Activated B cell treated with CpG ODN at 0.5 μM for 24 hours (primary cell): ENCODE results near the gene PDE7B. TPM values are rescaled to one million over a fixed set of nuclear protein-coding genes. Genes with fewer than 3 reads are reported as not detected.

Experiments used
- ATAC-seq: fragments of 200-7000 bp; cut with Tn5 transposase; one replicate; pipeline ENCODE4 v1.10.0; 2021; ENCODE audit warnings: low read depth, mild to moderate bottlenecking, moderate library complexity
- CTCF ChIA-PET: fragments of 350-600 bp; sonication (Branson Sonifier 250); formaldehyde crosslinking; loops from one replicate; lab custom pipeline; 2021; ENCODE audit warnings: antibody characterized with exemption; lab: Charles Lee
- POLR2A ChIA-PET: fragments of 350-600 bp; sonication (Branson Sonifier 250); formaldehyde crosslinking; loops from one replicate; lab custom pipeline; 2021; ENCODE audit warnings: antibody characterized with exemption; lab: Charles Lee
- DNase-seq: peaks from one replicate; pipeline ENCODE4 v3.0.0; 2022
- H3K27ac Mint-ChIP-seq: one replicate; pipeline ENCODE4 v1.8.0; 2020; ENCODE audit warnings: mixed read lengths
- H3K27me3 Mint-ChIP-seq: one replicate; pipeline ENCODE4 v1.8.0; 2021; ENCODE audit warnings: mixed read lengths
- H3K36me3 Mint-ChIP-seq: one replicate; pipeline ENCODE4 v1.8.0; 2021; ENCODE audit warnings: low read depth, mixed read lengths
- H3K4me1 Mint-ChIP-seq: one replicate; pipeline ENCODE4 v1.8.0; 2021; ENCODE audit warnings: mixed read lengths
- H3K4me3 Mint-ChIP-seq: one replicate; pipeline ENCODE4 v1.8.0; 2020; ENCODE audit warnings: mild to moderate bottlenecking, mixed read lengths
- H3K9me3 Mint-ChIP-seq: one replicate; pipeline ENCODE4 v1.8.0; 2020; ENCODE audit warnings: mixed read lengths
- intact Hi-C: fragments of 100-400 bp; cut with micrococcal nuclease; formaldehyde crosslinking; loops from one replicate; pipeline ENCODE4 v1.15.1; 2024
- total RNA-seq: library from RNA; stranded (reverse); gene quantifications from 2 replicates; pipeline ENCODE4 v1.2.3, GENCODE V29; 2022
- TF ChIP-seq, protein P1 (sequence below): fragments of 200-600 bp; IDR thresholded peaks from one replicate; pipeline ENCODE4 v1.8.0; 2022; ENCODE audit warnings: antibody characterized with exemption, mild to moderate bottlenecking

The PDE7B gene
- total RNA-seq, 1 donor from 2014 or later = 1.8 TPM

DNA sequence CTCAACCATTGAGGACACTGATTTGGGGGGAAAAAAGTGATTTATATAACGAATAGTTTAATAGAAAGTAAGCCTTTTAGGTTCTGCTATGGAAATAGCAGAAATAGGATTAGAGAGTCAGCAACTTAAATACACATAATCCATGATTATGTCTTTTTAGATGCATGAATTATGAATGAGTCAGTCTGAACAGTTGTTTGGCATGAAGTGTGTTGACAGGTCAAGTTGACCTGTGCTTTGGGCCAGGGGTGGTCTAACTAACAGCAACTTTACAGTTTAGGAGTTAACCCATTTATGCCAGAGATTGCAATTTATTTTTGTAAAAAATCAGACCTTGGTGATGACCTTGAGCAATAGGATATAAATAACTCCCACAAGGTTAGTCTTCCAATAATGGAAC is 207.4 kb downstream of the PDE7B start:
- ChIA-PET CTCF (no interaction called here), POLR2A (no interaction called here)
- Mint-ChIP-seq H3K27me3 (no peaks in the 10 kb centered on the region), H3K4me3 (no peak overlapping the region), H3K9me3 (no peaks in the 10 kb centered on the region), H3K27ac (no peak overlapping the region), H3K36me3 (no peaks in the 10 kb centered on the region), H3K4me1 (no peaks in the 10 kb centered on the region)
- intact Hi-C loops = no loop called here
- no peak for DNase-seq
- no peak for ATAC-seq
- TF ChIP-seq, protein P1, sequence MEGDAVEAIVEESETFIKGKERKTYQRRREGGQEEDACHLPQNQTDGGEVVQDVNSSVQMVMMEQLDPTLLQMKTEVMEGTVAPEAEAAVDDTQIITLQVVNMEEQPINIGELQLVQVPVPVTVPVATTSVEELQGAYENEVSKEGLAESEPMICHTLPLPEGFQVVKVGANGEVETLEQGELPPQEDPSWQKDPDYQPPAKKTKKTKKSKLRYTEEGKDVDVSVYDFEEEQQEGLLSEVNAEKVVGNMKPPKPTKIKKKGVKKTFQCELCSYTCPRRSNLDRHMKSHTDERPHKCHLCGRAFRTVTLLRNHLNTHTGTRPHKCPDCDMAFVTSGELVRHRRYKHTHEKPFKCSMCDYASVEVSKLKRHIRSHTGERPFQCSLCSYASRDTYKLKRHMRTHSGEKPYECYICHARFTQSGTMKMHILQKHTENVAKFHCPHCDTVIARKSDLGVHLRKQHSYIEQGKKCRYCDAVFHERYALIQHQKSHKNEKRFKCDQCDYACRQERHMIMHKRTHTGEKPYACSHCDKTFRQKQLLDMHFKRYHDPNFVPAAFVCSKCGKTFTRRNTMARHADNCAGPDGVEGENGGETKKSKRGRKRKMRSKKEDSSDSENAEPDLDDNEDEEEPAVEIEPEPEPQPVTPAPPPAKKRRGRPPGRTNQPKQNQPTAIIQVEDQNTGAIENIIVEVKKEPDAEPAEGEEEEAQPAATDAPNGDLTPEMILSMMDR = no peak

DNA sequence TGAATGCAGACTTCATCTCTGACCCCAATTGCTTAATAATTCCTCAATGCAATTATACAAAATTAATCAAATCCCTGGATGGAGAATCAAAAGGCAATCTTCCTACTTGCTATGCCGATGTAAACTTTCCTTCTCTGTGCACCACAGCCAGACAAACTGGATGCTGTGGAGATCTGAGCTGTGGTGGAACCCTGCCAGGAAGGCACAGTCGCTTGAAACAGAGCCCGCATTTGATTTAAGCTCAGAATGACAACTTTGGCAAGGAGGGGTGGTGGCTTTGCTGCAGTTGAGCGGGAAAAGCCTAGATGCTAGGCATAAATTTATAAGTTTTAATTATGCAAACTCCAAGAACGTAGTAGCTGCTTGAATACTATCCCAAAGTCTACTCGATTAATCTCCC is 207.8 kb downstream of the PDE7B start:
- H3K4me1 Mint-ChIP-seq = no peaks in the 10 kb centered on the region
- TF ChIP-seq, protein P1 = no peak
- H3K27ac Mint-ChIP-seq = no peak overlapping the region

DNA sequence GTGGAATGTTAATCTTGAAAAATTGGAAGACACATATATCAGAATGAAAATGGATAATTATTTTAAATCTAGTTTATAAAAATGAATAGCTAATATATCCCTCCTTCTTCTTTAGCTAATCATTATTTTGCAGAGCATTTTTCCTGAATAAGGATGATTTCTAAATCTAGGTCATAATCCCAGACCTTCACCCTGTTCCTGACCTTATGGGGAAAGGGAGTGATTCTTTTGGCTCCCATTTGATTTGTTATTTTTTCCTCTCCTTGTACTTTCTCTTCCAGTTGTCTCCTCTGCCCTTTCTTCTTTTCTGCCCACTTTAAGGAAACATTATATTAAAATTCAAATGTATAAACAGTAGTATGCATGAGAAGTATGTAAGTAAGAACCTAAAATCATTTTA is 208.6 kb downstream of the PDE7B start:
- H3K27me3 Mint-ChIP-seq = no peaks in the 10 kb centered on the region
- intact Hi-C loops = no loop called here
- DNase-seq = no peak
- ChIA-PET POLR2A (no interaction called here), CTCF (no interaction called here)
- TF ChIP-seq, protein P1 = no peak
- no peak for ATAC-seq
- H3K4me3 Mint-ChIP-seq = no peak overlapping the region
- H3K36me3 Mint-ChIP-seq = no peaks in the 10 kb centered on the region
- H3K9me3 Mint-ChIP-seq = no peaks in the 10 kb centered on the region
- H3K4me1 Mint-ChIP-seq = no peaks in the 10 kb centered on the region
- H3K27ac Mint-ChIP-seq = no peak overlapping the region

More for the DNA sequence above, 207.8 kb downstream of the PDE7B start:
- intact Hi-C loops = no loop called here
- ChIA-PET POLR2A (no interaction called here), CTCF (no interaction called here)
- no peaks in the 10 kb centered on the region for H3K9me3 Mint-ChIP-seq
- H3K27me3 Mint-ChIP-seq = no peaks in the 10 kb centered on the region
- H3K36me3 Mint-ChIP-seq = no peaks in the 10 kb centered on the region
- ATAC-seq (no peak), DNase-seq (no peak)
- no peak overlapping the region for H3K4me3 Mint-ChIP-seq

DNA sequence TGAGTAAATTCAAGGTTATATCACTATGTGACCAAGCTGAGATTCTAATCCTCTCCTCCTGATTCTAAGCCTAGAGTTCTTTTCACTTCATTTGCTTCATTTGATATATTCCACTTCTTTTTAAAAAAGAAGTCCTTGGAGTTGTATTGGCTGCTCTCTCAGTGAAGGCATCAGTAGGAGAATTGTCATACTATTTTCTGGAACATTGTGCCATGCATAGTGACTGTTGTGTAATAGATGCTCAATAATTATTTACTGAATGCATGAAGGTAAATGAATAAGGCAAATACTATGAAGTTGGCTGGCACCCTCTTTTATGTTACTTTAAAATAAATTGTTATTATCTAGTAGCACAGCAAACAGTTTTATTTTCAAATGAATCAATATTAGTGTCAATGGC is 209.3 kb downstream of the PDE7B start:
- ATAC-seq (no peak), DNase-seq (no peak)
- Mint-ChIP-seq H3K4me3 (no peak overlapping the region), H3K9me3 (no peaks in the 10 kb centered on the region), H3K36me3 (no peaks in the 10 kb centered on the region), H3K4me1 (no peaks in the 10 kb centered on the region), H3K27ac (no peak overlapping the region), H3K27me3 (no peaks in the 10 kb centered on the region)
- TF ChIP-seq, protein P1 = no peak
- intact Hi-C loops = no loop called here
- POLR2A ChIA-PET = no interaction called here
- CTCF ChIA-PET = no interaction called here

DNA sequence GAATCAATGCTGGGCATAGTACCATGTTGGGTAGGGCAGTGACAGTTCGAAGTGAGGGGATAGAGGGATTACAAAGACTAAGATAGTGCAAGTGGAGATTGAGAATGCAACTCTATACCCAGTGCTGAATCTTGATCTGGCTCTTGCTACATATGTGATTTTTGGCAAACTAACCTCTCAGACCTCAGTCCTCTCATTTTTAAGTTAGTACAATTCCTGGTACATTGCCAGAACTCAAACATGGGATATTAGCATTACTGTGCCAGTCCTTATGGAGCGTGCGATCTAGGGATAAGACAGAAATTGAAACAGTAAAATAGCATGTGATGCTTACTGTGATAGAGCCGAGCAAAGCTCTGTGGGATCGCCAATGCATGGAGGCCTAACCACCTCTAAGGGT is 210.2 kb downstream of the PDE7B start:
- H3K27ac Mint-ChIP-seq = no peak overlapping the region
- intact Hi-C loops = no loop called here
- ChIA-PET POLR2A (no interaction called here), CTCF (no interaction called here)
- DNase-seq = no peak
- H3K4me3 Mint-ChIP-seq = no peak overlapping the region
- no peak for ATAC-seq
- no peaks in the 10 kb centered on the region for H3K4me1 Mint-ChIP-seq
- H3K27me3 Mint-ChIP-seq = no peaks in the 10 kb centered on the region
- TF ChIP-seq, protein P1 = no peak
- no peaks in the 10 kb centered on the region for H3K36me3 Mint-ChIP-seq
- no peaks in the 10 kb centered on the region for H3K9me3 Mint-ChIP-seq
